DND-41 (cell line): ENCODE results near the gene HPCAL1.

ENCODE experiments used
- ATAC-seq: fragments of 200-7000 bp; cut with Tn5 transposase; 3 replicates; pipeline ENCODE4 v1.9.1; 2021; ENCODE audit warnings: low read depth; ENCODE audit not compliant: insufficient read depth
- DNase-seq: peaks from one replicate; pipeline ENCODE4 v3.0.0-alpha.2; 2020
- H2AFZ ChIP-seq: 2 replicates; pipeline ENCODE4 v1.6.0; 2012; ENCODE audit warnings: low read depth, low read length
- H3K27ac ChIP-seq: 2 replicates; pipeline ENCODE4 v1.5.1; 2012; ENCODE audit warnings: low read length, inconsistent platforms
- H3K27me3 ChIP-seq: fragments of 200-600 bp; sonication (generic); 2 replicates; pipeline ENCODE4 v1.6.0; 2012; ENCODE audit warnings: low read length, mild to moderate bottlenecking, inconsistent platforms; ENCODE audit not compliant: insufficient read depth, poor library complexity
- H3K36me3 ChIP-seq: 2 replicates; pipeline ENCODE4 v1.5.1; 2012; ENCODE audit warnings: low read length, inconsistent platforms; ENCODE audit not compliant: insufficient read depth
- H3K4me1 ChIP-seq: 2 replicates; pipeline ENCODE4 v1.5.1; 2012; ENCODE audit warnings: mild to moderate bottlenecking, low read length; ENCODE audit not compliant: insufficient read depth
- H3K4me2 ChIP-seq: 2 replicates; pipeline ENCODE4 v1.6.0; 2012; ENCODE audit warnings: mild to moderate bottlenecking, moderate library complexity, low read length, inconsistent platforms; ENCODE audit not compliant: insufficient read depth
- H3K4me3 ChIP-seq, 2 experiments: fragments of 200-600 bp in 1 of 2; shearing (Covaris generic) in 1 of 2; 2 replicates each; pipeline ENCODE4 v1.5.1; 2012 to 2016; ENCODE audit warnings: inconsistent platforms in 2 of 2, low read length in 2 of 2, mild to moderate bottlenecking in 2 of 2, low read depth in 1 of 2, moderate library complexity in 1 of 2
- H3K79me2 ChIP-seq: 2 replicates; pipeline ENCODE4 v1.6.0; 2012; ENCODE audit warnings: low read length, inconsistent platforms; ENCODE audit not compliant: insufficient read depth
- H3K9ac ChIP-seq: 2 replicates; pipeline ENCODE4 v1.6.0; 2012; ENCODE audit warnings: low read depth, mild to moderate bottlenecking, inconsistent platforms, low read length, moderate library complexity
- H3K9me3 ChIP-seq: 2 replicates; pipeline ENCODE4 v1.5.1; 2012; ENCODE audit warnings: low read length, moderate library complexity, mild to moderate bottlenecking, inconsistent platforms; ENCODE audit not compliant: insufficient read depth, severe bottlenecking
- H4K20me1 ChIP-seq: 2 replicates; pipeline ENCODE4 v1.6.0; 2012; ENCODE audit warnings: low read length; ENCODE audit not compliant: insufficient read depth
- CTCF ChIP-seq: IDR thresholded peaks from 2 replicates; pipeline ENCODE4 v1.5.1; 2012; ENCODE audit warnings: borderline replicate concordance, low read length, moderate library complexity, mild to moderate bottlenecking; ENCODE audit not compliant: poor library complexity, severe bottlenecking; ENCODE audit errors: extremely low read depth
- EZH2 ChIP-seq: IDR thresholded peaks from 3 replicates; pipeline ENCODE4 v1.6.1; 2012; ENCODE audit warnings: borderline replicate concordance, low read depth, mild to moderate bottlenecking, moderate library complexity, low read length, inconsistent platforms; ENCODE audit not compliant: severe bottlenecking

Gene HPCAL1

DNA sequence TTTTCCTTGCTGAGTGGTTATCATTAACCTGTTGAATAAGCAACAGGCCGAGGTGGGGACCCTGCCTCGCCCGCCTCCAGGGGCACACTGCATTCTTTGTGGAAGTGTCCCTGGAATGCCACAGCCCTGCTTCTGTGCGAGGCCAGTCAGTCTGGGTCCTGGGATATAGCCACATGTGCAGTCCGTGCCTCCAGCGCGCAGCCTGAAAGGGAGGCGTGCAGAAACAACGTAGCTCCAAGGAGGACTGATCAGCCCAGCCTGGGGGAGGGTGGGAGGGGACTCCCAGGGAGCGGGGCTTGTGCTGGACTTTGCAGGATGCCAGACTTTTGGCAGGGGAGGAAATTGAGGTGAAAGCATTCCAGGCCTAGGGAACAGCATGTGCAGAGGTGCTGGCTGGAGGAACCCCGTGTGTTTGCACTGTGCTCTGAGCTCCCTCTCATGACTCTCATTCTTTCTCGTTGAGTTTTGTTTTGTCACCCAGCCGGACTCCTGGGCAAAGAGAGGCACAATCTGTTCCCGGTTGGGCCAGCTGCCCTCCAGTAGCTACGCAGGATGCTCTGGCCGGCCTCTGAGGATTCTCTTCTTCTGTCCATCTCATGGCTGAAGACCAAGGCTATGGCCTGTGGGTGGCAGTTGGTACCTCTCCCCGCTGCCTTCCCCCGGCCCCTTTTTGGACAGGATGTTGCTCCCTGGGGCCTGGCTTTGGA is 39.7 kb downstream of the HPCAL1 start:
- Histone ChIP-seq H3K4me2 (no peak overlapping the region), H3K36me3 (no peaks in the 10 kb centered on the region), H3K27me3 (no peaks in the 10 kb centered on the region), H3K4me1 (no peaks in the 10 kb centered on the region), H3K9me3 (no peaks in the 10 kb centered on the region), H3K4me3 (no peak overlapping the region), H2AFZ (no peak overlapping the region), H4K20me1 (peaks cover 47% of the 10 kb centered on the region), H3K79me2 (no peaks in the 10 kb centered on the region), H3K27ac (no peak overlapping the region), H3K9ac (no peak overlapping the region)
- TF ChIP-seq EZH2 (no peak), CTCF (no peak)
- DNase-seq (no peak), ATAC-seq (no peak)

DNA sequence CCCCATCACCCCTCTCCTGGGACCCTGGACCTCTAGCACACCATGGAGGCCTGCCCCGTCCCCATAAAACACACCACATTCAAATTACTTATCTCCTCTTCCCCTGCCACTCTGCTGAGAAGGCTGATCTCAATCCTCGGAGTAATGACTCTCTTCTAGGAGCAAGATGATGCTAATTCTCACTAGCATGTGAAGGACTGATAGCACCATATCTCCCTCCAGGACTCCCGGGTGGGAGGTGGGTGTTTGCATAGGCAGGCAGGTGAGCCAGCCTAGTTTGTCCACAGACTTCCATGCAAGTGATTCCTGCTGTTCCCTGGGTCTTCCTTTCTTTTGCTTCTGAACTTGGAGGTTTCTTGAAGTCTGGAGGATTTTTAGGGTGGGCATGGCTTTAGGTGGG is 40.5 kb downstream of the HPCAL1 start:
- H3K79me2 ChIP-seq: no peaks in the 10 kb centered on the region
- TF ChIP-seq EZH2 (no peak), CTCF (no peak)

GRCh38 chr2:10343658-10344057 is 41.0 kb downstream of the HPCAL1 start:
- no peaks in the 10 kb centered on the region for H3K27me3 ChIP-seq
- no peak overlapping the region for H3K27ac ChIP-seq
- TF ChIP-seq EZH2 (no peak), CTCF (no peak)
- no peaks in the 10 kb centered on the region for H3K36me3 ChIP-seq
- H3K9ac ChIP-seq: no peak overlapping the region
- H2AFZ ChIP-seq: no peak overlapping the region
- ATAC-seq (no peak), DNase-seq (no peak)
- H3K4me3 ChIP-seq: no peak overlapping the region
- H4K20me1 ChIP-seq: peaks cover 47% of the 10 kb centered on the region
- no peaks in the 10 kb centered on the region for H3K4me1 ChIP-seq
- H3K4me2 ChIP-seq: no peak overlapping the region
- no peaks in the 10 kb centered on the region for H3K79me2 ChIP-seq
- no peaks in the 10 kb centered on the region for H3K9me3 ChIP-seq

More for the DNA sequence above, 40.5 kb downstream of the HPCAL1 start:
- Histone ChIP-seq H4K20me1 (peaks cover 52% of the 10 kb centered on the region), H3K4me2 (no peak overlapping the region), H3K27me3 (no peaks in the 10 kb centered on the region), H3K27ac (no peak overlapping the region), H3K9ac (no peak overlapping the region), H2AFZ (no peak overlapping the region), H3K36me3 (no peaks in the 10 kb centered on the region), H3K4me3 (no peak overlapping the region), H3K4me1 (no peaks in the 10 kb centered on the region), H3K9me3 (no peaks in the 10 kb centered on the region)
- DNase-seq (no peak), ATAC-seq (no peak)
